H1 (cell line): Measurements from ENCODE around the gene MILR1. TPM values are rescaled to one million over a fixed set of nuclear protein-coding genes. Genes with fewer than 3 reads are reported as not detected.

ENCODE experiments used
- CHD7 ChIP-seq: fragments of 300-600 bp; sonication (generic); IDR thresholded peaks from 2 replicates; pipeline ENCODE4 v1.7.1; 2012; ENCODE audit warnings: low read length, moderate library complexity, mild to moderate bottlenecking, inconsistent platforms; ENCODE audit not compliant: insufficient replicate concordance
- JUND ChIP-seq: IDR thresholded peaks from 2 replicates; pipeline ENCODE4 v1.6.1; 2011; ENCODE audit warnings: mild to moderate bottlenecking, improper control_type of control experiment, low read length
- RNF2 ChIP-seq: fragments of 200-900, 300-1000 bp; sonication (generic); IDR thresholded peaks from 2 replicates; pipeline ENCODE4 v1.7.1; 2016; ENCODE audit warnings: borderline replicate concordance, low read depth, mild to moderate bottlenecking, antibody characterized with exemption, low read length; ENCODE audit not compliant: poor library complexity, severe bottlenecking; ENCODE audit errors: missing control alignments
- USF2 ChIP-seq: IDR thresholded peaks from 2 replicates; pipeline ENCODE4 v1.6.1; 2011; ENCODE audit warnings: low read length, improper control_type of control experiment
- polyA plus RNA-seq, 7 experiments: library from polyadenylated mRNA; depleted of rRNA in 3 of 7; stranded (reverse) in 5 of 7; unstranded in 2 of 7; fragments of >200 nt in 5 of 7; fragments of 200-250 nt in 2 of 7; gene quantifications; 1 replicate in 5 of 7; 2 replicates in 1 of 7; 4 replicates in 1 of 7; pipeline versions ENCODE4 v1.2.1 to v1.2.3, GENCODE V29; 2011 to 2013; ENCODE audit warnings: missing spikeins in 2 of 7, mixed read lengths in 2 of 7
- total RNA-seq: library from RNA; stranded (reverse); fragmentation: NEBNext Ultra II Directional; extraction: Animal tissue kit (Norgen Biotek cat#: 25700); gene quantifications from 2 replicates; pipeline ENCODE4 v1.2.1, GENCODE V29; 2021
- TF ChIP-seq, protein P1 (sequence below): IDR thresholded peaks from 2 replicates; pipeline ENCODE4 v1.6.1; 2012; ENCODE audit warnings: low read length, inconsistent platforms

Gene MILR1
- total and polyA plus RNA-seq, 2 of the 8 experiments (the other 6 are each of a cell fraction or from before 2014, with no cell fraction given) = not detected

DNA sequence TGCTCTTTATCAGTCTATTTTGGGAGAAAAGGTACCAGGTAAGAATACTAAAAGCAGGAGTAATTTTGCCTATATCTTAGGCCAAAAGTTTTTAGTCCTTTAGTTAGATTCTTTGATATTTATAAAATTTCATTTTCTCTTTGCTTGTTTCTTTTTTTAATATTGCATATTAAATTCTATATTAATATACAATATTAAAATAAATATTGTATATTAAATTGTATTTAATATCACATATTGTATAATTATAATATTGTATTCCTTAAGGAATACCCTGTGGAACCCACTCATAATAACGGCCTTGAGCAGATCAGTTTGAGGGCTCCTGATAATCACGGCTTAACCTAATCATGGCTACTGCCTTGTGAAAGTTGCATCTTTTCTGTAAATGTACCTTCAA is 59.8 kb downstream of the MILR1 start (continued):
- TF ChIP-seq CHD7 (no peak), JUND (no peak), RNF2 (no peak), USF2 (no peak)
- TF ChIP-seq, protein P1, sequence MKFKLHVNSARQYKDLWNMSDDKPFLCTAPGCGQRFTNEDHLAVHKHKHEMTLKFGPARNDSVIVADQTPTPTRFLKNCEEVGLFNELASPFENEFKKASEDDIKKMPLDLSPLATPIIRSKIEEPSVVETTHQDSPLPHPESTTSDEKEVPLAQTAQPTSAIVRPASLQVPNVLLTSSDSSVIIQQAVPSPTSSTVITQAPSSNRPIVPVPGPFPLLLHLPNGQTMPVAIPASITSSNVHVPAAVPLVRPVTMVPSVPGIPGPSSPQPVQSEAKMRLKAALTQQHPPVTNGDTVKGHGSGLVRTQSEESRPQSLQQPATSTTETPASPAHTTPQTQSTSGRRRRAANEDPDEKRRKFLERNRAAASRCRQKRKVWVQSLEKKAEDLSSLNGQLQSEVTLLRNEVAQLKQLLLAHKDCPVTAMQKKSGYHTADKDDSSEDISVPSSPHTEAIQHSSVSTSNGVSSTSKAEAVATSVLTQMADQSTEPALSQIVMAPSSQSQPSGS = no peak
